Loucy (cell line): ENCODE results near the gene OSBPL2.

Source experiments
- H2AFZ ChIP-seq: fragments of 200-600 bp; sonication (generic); 2 replicates; pipeline ENCODE4 v1.6.0; 2016; ENCODE audit warnings: antibody characterized with exemption, mild to moderate bottlenecking, low read length, moderate library complexity
- H3F3A ChIP-seq: fragments of 200-600 bp; 2 replicates; pipeline ENCODE4 v1.6.0; 2016; ENCODE audit warnings: antibody characterized with exemption, low read depth, mild to moderate bottlenecking
- H3K27me3 ChIP-seq: fragments of 200-600 bp; sonication (generic); 2 replicates; pipeline ENCODE4 v1.6.1; 2014; ENCODE audit warnings: low read length, mild to moderate bottlenecking; ENCODE audit not compliant: insufficient read depth, poor library complexity, severe bottlenecking
- H3K36me3 ChIP-seq: fragments of 200-600 bp; sonication (generic); 2 replicates; pipeline ENCODE4 v1.6.1; 2016; ENCODE audit warnings: low read length; ENCODE audit not compliant: insufficient read depth
- H3K4me1 ChIP-seq: fragments of 200-600 bp; sonication (generic); 2 replicates; pipeline ENCODE4 v1.5.1; 2014; ENCODE audit warnings: low read length, mild to moderate bottlenecking; ENCODE audit not compliant: insufficient read depth, poor library complexity, severe bottlenecking
- H3K4me2 ChIP-seq: fragments of 200-600 bp; sonication (generic); 2 replicates; pipeline ENCODE4 v1.6.0; 2014; ENCODE audit warnings: antibody characterized with exemption, low read length, low read depth, mild to moderate bottlenecking; ENCODE audit not compliant: poor library complexity, severe bottlenecking
- H3K4me3 ChIP-seq: fragments of 200-600 bp; sonication (generic); 2 replicates; pipeline ENCODE4 v1.5.1; 2014; ENCODE audit warnings: low read length, mild to moderate bottlenecking, mixed read lengths; ENCODE audit not compliant: poor library complexity, severe bottlenecking
- H3K79me2 ChIP-seq: fragments of 200-600 bp; sonication (generic); 2 replicates; pipeline ENCODE4 v1.6.1; 2014; ENCODE audit warnings: low read length; ENCODE audit not compliant: insufficient read depth
- H3K9ac ChIP-seq: fragments of 200-600 bp; sonication (generic); 2 replicates; pipeline ENCODE4 v1.6.0; 2014; ENCODE audit warnings: mild to moderate bottlenecking, low read depth, low read length, moderate library complexity; ENCODE audit not compliant: poor library complexity, severe bottlenecking
- H3K9me2 ChIP-seq: fragments of 200-600 bp; sonication (generic); replicated peaks from 2 replicates; pipeline ENCODE4 v1.6.1; 2016; ENCODE audit warnings: low read depth, low read length, mixed read lengths
- H3K9me3 ChIP-seq: fragments of 200-600 bp; sonication (generic); 2 replicates; pipeline ENCODE4 v1.6.1; 2014; ENCODE audit warnings: mild to moderate bottlenecking, antibody characterized with exemption, low read length, low read depth; ENCODE audit not compliant: insufficient read depth
- H4K20me1 ChIP-seq: fragments of 200-600 bp; sonication (generic); 2 replicates; pipeline ENCODE4 v1.6.0; 2014; ENCODE audit warnings: antibody characterized with exemption, low read length, mild to moderate bottlenecking; ENCODE audit not compliant: insufficient read depth, poor library complexity, severe bottlenecking
- CTCF ChIP-seq: fragments of 200-600 bp; sonication (generic); conservative IDR thresholded peaks from 2 replicates; pipeline ENCODE4 v1.5.1; 2014; ENCODE audit warnings: mild to moderate bottlenecking, antibody characterized with exemption, low read length
- EZH2phosphoT487 ChIP-seq: fragments of 200-600 bp; IDR thresholded peaks from 2 replicates; pipeline ENCODE4 v1.6.1; 2018; ENCODE audit warnings: antibody characterized with exemption, mild to moderate bottlenecking, moderate library complexity, borderline replicate concordance

Gene OSBPL2

GRCh38 chr20:62241506-62241905 is 3.2 kb downstream of the OSBPL2 start:
- peak overlapping the region; percentile 96 for H3K4me2 ChIP-seq

GRCh38 chr20:62242176-62242575 is 3.9 kb downstream of the OSBPL2 start:
- Histone ChIP-seq H3K9me3 (no peaks in the 10 kb centered on the region), H3F3A (no peaks in the 10 kb centered on the region; the same call in 1 of the 2 replicates), H3K27me3 (no peaks in the 10 kb centered on the region), H3K4me1 (peaks cover 70% of the 10 kb centered on the region), H3K79me2 (peaks cover 86% of the 10 kb centered on the region), H3K4me3 (no peak overlapping the region), H3K4me2 (peak overlapping the region; percentile 96), H3K36me3 (no peaks in the 10 kb centered on the region), H3K9me2 (no peaks in the 10 kb centered on the region), H2AFZ (no peak overlapping the region), H3K9ac (no peak overlapping the region), H4K20me1 (peaks cover 74% of the 10 kb centered on the region)
- TF ChIP-seq EZH2phosphoT487 (no peak), CTCF (no peak)

More at GRCh38 chr20:62241506-62241905, 3.2 kb downstream of the OSBPL2 start:
- Histone ChIP-seq H3K36me3 (no peaks in the 10 kb centered on the region), H4K20me1 (peaks cover 72% of the 10 kb centered on the region), H3K27me3 (no peaks in the 10 kb centered on the region), H3K9me3 (no peaks in the 10 kb centered on the region), H3K9me2 (no peaks in the 10 kb centered on the region), H2AFZ (no peak overlapping the region), H3K4me1 (peaks cover 70% of the 10 kb centered on the region), H3K79me2 (peaks cover 79% of the 10 kb centered on the region), H3K9ac (no peak overlapping the region), H3F3A (no peaks in the 10 kb centered on the region; the same call in 1 of the 2 replicates), H3K4me3 (peak overlapping the region; percentile 30)
- TF ChIP-seq CTCF, result no peak
- no peak for TF ChIP-seq EZH2phosphoT487

GRCh38 chr20:62243106-62243505 is 4.8 kb downstream of the OSBPL2 start:
- peaks cover 94% of the 10 kb centered on the region for H3K79me2 ChIP-seq
- H3K9ac ChIP-seq, result no peak overlapping the region
- no peaks in the 10 kb centered on the region for H3K27me3 ChIP-seq
- peaks cover 74% of the 10 kb centered on the region for H4K20me1 ChIP-seq
- TF ChIP-seq CTCF (no peak), EZH2phosphoT487 (no peak)
- no peaks in the 10 kb centered on the region; the same call in 1 of the 2 replicates for H3F3A ChIP-seq
- H3K36me3 ChIP-seq, result no peaks in the 10 kb centered on the region
- no peaks in the 10 kb centered on the region for H3K9me2 ChIP-seq
- peak overlapping the region; percentile 96 for H3K4me2 ChIP-seq
- peaks cover 64% of the 10 kb centered on the region for H3K4me1 ChIP-seq
- H2AFZ ChIP-seq, result no peak overlapping the region
- H3K4me3 ChIP-seq, result peak overlapping the region; percentile 14
- no peaks in the 10 kb centered on the region for H3K9me3 ChIP-seq
